CD4-positive, alpha-beta T cell treated with Interleukin-6 for 4 hours (primary cell): ENCODE results near the gene CTNNA2.
"Not testable (repeated sequence)": the region's sequence is repeated elsewhere in the genome, so short reads cannot be mapped to it uniquely, and the experiment has no call there.

Source experiments
- DNase-seq: peaks from one replicate; pipeline ENCODE4 v3.0.0-alpha.2; 2020; ENCODE audit warnings: mixed read lengths

Gene CTNNA2

GRCh38 chr2:80113399-80113798 lies 600.5 kb downstream of the CTNNA2 start:
- DNase-seq = no peak

DNA sequence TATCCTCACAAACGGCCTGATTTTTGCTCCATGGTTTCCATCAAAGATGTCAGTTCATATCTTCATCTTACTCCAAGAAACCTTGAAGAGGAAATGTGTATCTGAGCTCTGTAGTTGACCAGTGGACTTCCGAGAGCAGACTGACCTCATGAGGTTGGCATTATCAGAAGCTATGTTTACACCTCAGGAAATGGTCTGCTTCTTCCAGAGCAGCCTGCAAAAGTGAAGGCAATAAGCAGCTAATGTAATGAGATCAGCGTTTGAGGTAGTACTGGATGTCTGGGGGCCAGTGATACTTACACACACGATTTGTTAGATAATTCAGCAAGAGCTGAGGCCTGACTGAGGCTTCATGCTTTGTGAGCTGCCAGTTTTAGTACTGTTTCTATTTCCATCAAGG lies 602.0 kb downstream of the CTNNA2 start:
- DNase-seq = no peak

- no peak for DNase-seq
These were observed 604.5 kb downstream of the CTNNA2 start for GRCh38 chr2:80117401-80117800.

GRCh38 chr2:80120866-80121265 lies 608.0 kb downstream of the CTNNA2 start:
- no peak for DNase-seq

GRCh38 chr2:80122675-80123074 lies 609.8 kb downstream of the CTNNA2 start:
- no peak for DNase-seq

DNA sequence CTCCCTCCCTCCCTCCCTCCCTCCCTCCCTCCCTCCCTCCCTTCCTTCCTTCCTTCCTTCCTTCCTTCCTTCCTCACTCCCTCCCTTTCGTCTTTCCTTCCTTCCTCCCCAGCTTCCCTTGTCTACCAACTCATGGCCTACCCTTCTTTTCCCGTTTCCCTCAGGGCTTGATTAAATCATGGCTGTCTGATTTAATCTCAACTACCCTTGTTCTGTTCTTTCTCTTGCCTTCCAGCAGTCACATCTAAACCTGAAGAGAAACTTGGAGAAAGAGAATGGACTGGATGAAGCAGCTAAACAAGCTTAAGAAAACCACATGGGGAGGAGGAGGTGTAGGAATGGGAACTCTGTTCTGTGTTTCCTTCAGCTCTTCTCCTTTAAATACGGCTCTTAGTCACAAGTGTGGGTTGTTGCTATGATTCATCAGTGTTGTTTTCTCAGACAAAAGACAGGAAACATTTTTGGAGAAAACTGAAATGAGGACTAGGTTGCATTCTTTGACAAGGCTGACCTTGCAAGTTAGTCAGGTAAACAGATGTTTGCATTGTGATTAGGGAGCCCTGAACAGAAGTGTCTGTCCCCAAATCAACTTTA lies 613.8 kb downstream of the CTNNA2 start:
- DNase-seq = no peak

GRCh38 chr2:80128080-80128479 lies 615.2 kb downstream of the CTNNA2 start:
- DNase-seq = no peak

GRCh38 chr2:80132281-80132680 lies 619.4 kb downstream of the CTNNA2 start:
- DNase-seq = no peak

GRCh38 chr2:80135001-80135400 lies 622.1 kb downstream of the CTNNA2 start:
- DNase-seq = no peak

- no peak for DNase-seq
These were observed 623.5 kb downstream of the CTNNA2 start for GRCh38 chr2:80136338-80136737.

DNA sequence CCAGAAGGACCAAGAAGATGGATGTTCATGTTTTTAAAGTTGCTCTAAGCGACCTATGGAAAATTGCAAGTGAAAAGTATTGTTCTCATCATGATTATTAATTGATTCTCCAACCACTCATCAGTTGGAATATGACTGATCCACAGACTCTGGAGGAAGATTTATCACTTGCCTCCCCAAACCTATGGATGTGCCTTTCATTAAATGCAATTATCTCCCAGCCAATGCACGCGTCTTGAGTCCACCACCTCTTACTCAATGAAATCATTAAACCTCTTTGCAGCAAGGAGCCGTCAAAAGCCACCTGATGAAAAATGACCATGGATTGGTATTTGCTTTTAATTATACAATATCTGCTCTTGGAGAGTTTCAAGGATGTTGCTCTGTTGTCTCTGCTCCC lies 626.1 kb downstream of the CTNNA2 start:
- no peak for DNase-seq

DNA sequence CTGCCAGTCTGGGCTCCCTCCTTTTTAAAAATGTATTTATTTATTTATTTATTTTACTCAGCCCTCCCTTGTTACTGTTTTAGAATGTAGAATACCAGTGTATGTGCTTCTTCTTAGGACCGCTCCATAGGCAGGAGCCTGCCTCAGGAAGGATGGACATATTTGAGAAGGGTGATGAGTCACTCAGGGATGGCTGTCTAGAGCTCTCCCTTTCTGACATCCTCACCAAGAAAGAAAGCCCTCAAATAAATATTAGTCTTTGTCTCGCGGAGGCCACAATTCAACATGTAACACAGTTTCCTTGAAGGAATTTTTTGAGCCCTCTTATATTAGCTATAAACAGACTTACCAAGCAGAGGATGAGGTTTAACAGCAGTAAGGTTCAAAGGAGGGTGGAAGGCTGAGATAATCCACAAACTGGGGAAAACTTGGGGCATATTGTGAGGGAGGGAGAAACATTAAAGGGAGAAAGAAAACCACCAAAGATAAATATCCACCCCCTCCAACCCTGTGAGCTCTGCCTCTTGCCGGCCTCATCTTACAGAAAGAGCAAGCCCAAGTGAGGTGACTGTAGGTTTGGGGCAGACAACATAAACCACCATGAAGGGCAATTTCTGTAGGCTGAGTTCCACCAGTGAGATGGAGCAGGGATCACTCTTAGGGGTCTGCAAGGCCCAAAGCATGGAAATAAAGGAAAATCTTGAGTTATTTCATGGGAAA lies 628.3 kb downstream of the CTNNA2 start:
- no peak for DNase-seq

DNA sequence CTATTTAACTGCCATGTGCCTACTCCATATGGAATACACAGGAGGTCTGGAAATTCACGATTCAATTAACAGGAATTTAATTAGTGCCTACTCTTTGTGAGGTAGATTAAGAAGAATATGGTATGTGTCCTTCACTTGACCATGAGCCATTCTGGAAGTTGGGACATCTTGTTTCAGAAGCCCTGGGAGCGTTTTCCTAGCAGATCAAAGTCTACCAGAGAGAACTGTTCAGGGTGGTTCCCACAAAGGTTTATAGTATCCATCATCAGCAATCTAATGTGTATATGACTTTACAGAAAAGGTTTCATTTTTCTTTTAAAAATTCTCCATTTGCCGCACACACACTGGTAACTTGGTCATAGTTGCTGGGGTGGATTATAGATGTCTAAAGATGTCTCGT lies 632.6 kb downstream of the CTNNA2 start:
- no peak for DNase-seq

DNA sequence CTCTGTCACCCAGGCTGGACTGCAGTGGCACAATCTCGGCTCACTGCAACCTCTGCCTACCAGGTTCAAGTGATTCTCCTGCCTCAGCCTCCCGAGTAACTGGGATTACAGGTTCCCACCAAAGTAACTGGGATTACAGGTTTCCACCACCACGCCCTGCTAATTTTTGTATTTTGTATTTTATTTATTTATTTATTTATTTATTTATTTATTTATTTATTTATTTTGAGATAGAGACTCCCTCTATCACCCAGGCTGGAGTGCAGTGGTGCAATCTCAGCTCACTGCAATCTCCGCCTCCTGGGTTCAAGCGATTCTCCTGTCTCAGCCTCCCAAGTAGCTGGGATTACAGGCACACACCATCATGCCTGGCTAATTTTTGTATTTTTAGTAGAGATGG lies 633.9 kb downstream of the CTNNA2 start:
- DNase-seq = not testable (repeated sequence)

DNA sequence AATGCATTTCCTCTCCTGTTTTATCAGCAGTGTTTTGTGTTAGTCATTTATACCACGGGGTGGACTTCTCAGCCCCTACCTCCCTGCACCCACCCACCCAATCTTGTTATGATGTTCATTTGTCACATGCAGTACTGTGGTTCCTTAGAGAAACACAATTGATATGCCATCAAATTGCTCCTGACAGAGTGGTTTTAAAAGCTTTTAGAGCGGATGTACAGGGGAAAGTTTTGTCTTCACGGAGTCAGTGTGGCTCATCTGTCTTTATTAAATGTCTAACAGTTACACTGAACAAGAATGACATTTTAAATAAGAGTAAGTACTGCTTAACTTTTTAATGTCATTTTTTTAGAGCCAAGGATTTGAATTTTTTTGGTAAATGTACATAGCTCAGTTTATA lies 634.8 kb downstream of the CTNNA2 start:
- DNase-seq = no peak

- no peak for DNase-seq
These were observed 636.1 kb downstream of the CTNNA2 start for GRCh38 chr2:80148906-80149305.

- DNase-seq = no peak
These were observed 637.1 kb downstream of the CTNNA2 start for GRCh38 chr2:80149991-80150390.

DNA sequence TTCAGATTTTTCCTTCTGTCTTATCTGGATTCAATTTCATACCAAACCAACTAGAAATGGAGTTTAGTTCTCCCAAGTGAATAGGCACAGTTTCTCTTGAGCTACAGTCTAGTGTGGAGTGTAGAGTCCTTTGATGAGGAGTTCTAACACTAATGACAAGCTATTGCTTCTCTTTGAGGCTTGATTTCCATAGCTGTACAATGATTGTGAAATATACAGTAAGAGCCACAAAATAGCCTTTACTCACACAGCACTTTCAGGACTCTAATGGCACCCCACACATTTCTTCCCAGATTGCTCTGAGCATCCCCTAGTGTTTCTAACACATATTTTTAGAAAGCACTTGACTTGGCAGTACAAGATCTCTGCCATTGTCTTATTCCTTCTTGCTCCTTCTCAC lies 638.4 kb downstream of the CTNNA2 start:
- no peak for DNase-seq

DNA sequence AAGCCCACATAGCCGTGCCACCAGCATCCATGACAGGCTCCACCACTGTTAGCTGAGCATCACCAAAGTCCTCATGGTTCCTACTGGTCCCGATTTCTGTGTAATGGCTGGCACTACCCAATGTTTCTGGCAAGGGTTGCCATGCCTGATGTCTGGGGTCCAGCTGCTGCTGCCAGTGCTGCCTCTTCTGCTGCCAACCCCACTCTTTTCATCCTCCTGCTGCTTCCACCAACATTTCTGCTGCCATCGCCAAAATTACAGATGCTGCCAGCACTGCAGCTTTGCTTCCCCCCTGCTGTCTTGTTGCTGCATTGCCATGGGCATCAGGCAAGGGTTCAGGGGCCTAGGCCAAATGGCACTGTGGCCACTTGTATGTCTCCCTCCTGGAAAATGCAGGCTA lies 638.8 kb downstream of the CTNNA2 start:
- no peak for DNase-seq

DNA sequence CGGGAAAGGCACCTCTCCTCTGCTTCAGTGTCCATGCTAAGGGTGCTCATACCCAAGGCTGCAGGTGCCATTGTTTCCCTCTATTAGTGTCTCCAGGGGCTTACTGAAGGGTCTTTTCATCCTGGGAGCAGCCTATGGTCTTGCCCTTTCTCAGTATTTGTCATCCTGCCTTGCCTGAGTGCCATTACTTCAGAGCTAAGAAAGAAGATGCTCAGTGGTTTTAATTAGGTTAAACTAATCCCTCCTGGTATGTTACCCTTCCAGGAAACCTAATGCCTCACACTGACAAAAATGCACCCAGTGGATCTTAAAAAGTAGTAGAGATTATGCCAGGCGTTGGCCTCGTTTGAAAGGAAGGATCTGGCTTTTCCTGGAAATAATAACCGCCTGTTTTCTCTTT lies 640.3 kb downstream of the CTNNA2 start:
- DNase-seq = no peak

DNA sequence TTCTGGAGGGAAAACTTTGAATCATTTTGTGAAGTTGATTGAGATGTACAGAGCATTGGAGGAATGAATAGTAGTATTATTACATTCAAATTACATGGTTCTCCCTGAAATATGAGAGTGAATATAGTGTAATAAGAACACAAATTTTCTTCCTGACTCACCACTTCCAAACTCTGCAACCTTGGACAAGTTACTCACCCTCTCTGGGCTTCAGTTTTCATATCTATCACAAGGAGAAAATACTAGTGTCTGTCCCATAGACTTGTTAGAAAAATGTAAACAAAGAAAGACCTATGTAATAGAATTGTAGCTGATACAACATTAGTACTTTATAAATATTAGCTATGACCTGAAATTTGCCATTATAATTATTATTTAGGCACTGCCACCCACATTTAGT lies 640.9 kb downstream of the CTNNA2 start:
- DNase-seq = no peak

- DNase-seq = no peak
These were observed 641.5 kb downstream of the CTNNA2 start for GRCh38 chr2:80154231-80154915.

- no peak for DNase-seq
These were observed 651.5 kb downstream of the CTNNA2 start for GRCh38 chr2:80164375-80164774.

DNA sequence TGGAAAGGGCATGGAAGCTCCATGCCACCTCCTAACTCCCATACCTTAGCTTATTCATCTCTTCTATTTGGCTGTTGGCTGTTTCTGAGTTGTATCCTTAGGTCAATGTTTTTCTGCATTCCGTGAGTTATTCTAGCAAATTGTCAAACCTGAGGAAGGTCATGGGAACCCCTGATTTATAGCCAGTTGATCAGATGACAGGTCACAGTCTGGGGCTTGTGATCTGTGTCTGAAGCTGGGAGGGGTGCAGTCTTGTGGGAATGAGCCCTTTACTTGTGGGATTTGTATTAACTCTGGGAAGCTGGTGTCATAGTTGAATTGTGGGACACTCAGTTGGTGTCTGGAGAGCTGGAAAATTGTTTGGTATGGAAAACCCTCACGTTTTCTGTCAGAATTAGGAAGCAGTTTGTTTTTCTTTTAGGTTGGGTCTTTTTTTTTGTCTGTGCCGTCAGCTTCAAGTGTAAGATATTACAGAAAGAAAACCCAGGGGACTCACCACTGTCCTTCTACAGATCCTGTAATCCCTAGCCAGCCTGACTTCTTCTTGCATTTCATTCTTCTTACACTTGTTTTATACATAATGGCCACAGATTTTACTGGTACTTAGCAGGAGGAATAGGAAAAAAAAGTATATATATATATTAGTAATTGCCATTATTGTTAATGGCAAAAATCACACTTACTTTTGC lies 653.8 kb downstream of the CTNNA2 start:
- DNase-seq = no peak
